HG03280 (cell line): Measurements from ENCODE around the gene ARHGEF26.

Experiments
- ATAC-seq: cut with Tn5 transposase; IDR thresholded peaks from one replicate; pipeline ENCODE4 v1.9.1; 2021; ENCODE audit warnings: mild to moderate bottlenecking, moderate library complexity; ENCODE audit not compliant: unreplicated experiment

The ARHGEF26 gene

GRCh38 chr3:154193000-154193615 lies 71.9 kb downstream of the ARHGEF26 start:
- ATAC-seq = no peak

GRCh38 chr3:154194877-154195276 lies 73.7 kb downstream of the ARHGEF26 start:
- ATAC-seq = no peak

GRCh38 chr3:154195620-154196356 lies 74.6 kb downstream of the ARHGEF26 start:
- ATAC-seq = no peak

GRCh38 chr3:154197751-154198150 lies 76.6 kb downstream of the ARHGEF26 start:
- no peak for ATAC-seq

- no peak for ATAC-seq
Observed at GRCh38 chr3:154209499-154209898, 88.3 kb downstream of the ARHGEF26 start.

GRCh38 chr3:154210986-154211385 lies 89.8 kb downstream of the ARHGEF26 start:
- ATAC-seq = no peak

- no peak for ATAC-seq
Observed at GRCh38 chr3:154214306-154214705, 93.1 kb downstream of the ARHGEF26 start.

GRCh38 chr3:154217671-154218070 lies 96.5 kb downstream of the ARHGEF26 start:
- ATAC-seq = no peak

GRCh38 chr3:154218728-154219127 lies 97.5 kb downstream of the ARHGEF26 start:
- no peak for ATAC-seq

GRCh38 chr3:154220462-154220861 lies 99.3 kb downstream of the ARHGEF26 start:
- ATAC-seq = no peak

GRCh38 chr3:154223519-154223918 lies 102.3 kb downstream of the ARHGEF26 start:
- ATAC-seq = no peak

GRCh38 chr3:154224366-154224765 lies 103.2 kb downstream of the ARHGEF26 start:
- ATAC-seq = no peak

GRCh38 chr3:154224866-154225265 lies 103.7 kb downstream of the ARHGEF26 start:
- no peak for ATAC-seq

- ATAC-seq = no peak
Observed at GRCh38 chr3:154225536-154225935, 104.3 kb downstream of the ARHGEF26 start.

- ATAC-seq = no peak
Observed at GRCh38 chr3:154227531-154227930, 106.3 kb downstream of the ARHGEF26 start.

- ATAC-seq = no peak
Observed at GRCh38 chr3:154228561-154229216, 107.5 kb downstream of the ARHGEF26 start.

- no peak for ATAC-seq
Observed at GRCh38 chr3:154229217-154229590, 108.0 kb downstream of the ARHGEF26 start.

GRCh38 chr3:154235330-154235729 lies 114.1 kb downstream of the ARHGEF26 start:
- ATAC-seq = no peak

GRCh38 chr3:154236331-154236730 lies 115.1 kb downstream of the ARHGEF26 start:
- ATAC-seq = no peak

- ATAC-seq = no peak
Observed at GRCh38 chr3:154240235-154240634, 119.0 kb downstream of the ARHGEF26 start.

GRCh38 chr3:154241496-154241895 lies 120.3 kb downstream of the ARHGEF26 start:
- ATAC-seq = no peak

- no peak for ATAC-seq
Observed at GRCh38 chr3:154242766-154243165, 121.6 kb downstream of the ARHGEF26 start.
